DOHH2 (cell line): ENCODE results near the gene EPHB2.

Experiments
- CTCF ChIP-seq: fragments of 200-600 bp; sonication (generic); IDR thresholded peaks from one replicate; pipeline ENCODE4 v1.5.1; 2014; ENCODE audit warnings: antibody characterized with exemption, mild to moderate bottlenecking, low read depth, low read length; ENCODE audit not compliant: poor library complexity, severe bottlenecking
- EZH2phosphoT487 ChIP-seq: fragments of 200-600 bp; sonication (generic); IDR thresholded peaks from 2 replicates; pipeline ENCODE4 v1.6.1; 2017; ENCODE audit warnings: borderline replicate concordance, mild to moderate bottlenecking, antibody characterized with exemption, low read length, moderate library complexity, mixed read lengths

- TF ChIP-seq CTCF (no peak), EZH2phosphoT487 (no peak)
Measured at GRCh38 chr1:22869325-22869724, 158.7 kb downstream of the EPHB2 start.
